Activated naive CD8-positive, alpha-beta T cell treated with anti-CD3 and anti-CD28 coated beads, Interleukin-2, amount 10 ng/mL, durations not matched to agents 7 days and 5 days (primary cell): ENCODE results near the gene SCARF1. TPM values are rescaled to one million over a fixed set of nuclear protein-coding genes. Genes with fewer than 3 reads are reported as not detected.
A peak's percentile ranks its signal among the peaks of the same experiment; 100 is the strongest.

ENCODE experiments used
- ATAC-seq: fragments of 150-1000 bp; cut with Tn5 transposase; one replicate; pipeline ENCODE4 v1.10.0; 2021; ENCODE audit warnings: low read depth, moderate library complexity
- POLR2A ChIA-PET: fragments of 350-600 bp; sonication (Branson Sonifier 250); formaldehyde crosslinking; loops from one replicate; lab custom pipeline; 2021; ENCODE audit warnings: antibody characterized with exemption; lab: Charles Lee
- DNase-seq: peaks from one replicate; pipeline ENCODE4 v3.0.0; 2021
- H3K27ac Mint-ChIP-seq: one replicate; pipeline ENCODE4 v1.8.0; 2022; ENCODE audit warnings: mild to moderate bottlenecking, mixed read lengths
- H3K27me3 Mint-ChIP-seq: one replicate; pipeline ENCODE4 v1.8.0; 2022; ENCODE audit warnings: mild to moderate bottlenecking, moderate library complexity, mixed read lengths
- H3K36me3 Mint-ChIP-seq: one replicate; pipeline ENCODE4 v1.8.0; 2021; ENCODE audit warnings: mild to moderate bottlenecking, mixed read lengths
- H3K4me1 Mint-ChIP-seq: one replicate; pipeline ENCODE4 v1.8.0; 2021; ENCODE audit warnings: mixed read lengths
- H3K4me3 Mint-ChIP-seq: one replicate; pipeline ENCODE4 v1.8.0; 2022; ENCODE audit warnings: mild to moderate bottlenecking, moderate library complexity, mixed read lengths
- H3K9me3 Mint-ChIP-seq: one replicate; pipeline ENCODE4 v1.8.0; 2021; ENCODE audit warnings: mixed read lengths
- total RNA-seq, 2 experiments: library from RNA; stranded (reverse); gene quantifications; one replicate each; pipeline ENCODE4 v1.2.3, GENCODE V29; 2021

SCARF1 gene
- total RNA-seq, 2 experiments from 2014 or later, result 6.0 to 6.5 TPM

DNA sequence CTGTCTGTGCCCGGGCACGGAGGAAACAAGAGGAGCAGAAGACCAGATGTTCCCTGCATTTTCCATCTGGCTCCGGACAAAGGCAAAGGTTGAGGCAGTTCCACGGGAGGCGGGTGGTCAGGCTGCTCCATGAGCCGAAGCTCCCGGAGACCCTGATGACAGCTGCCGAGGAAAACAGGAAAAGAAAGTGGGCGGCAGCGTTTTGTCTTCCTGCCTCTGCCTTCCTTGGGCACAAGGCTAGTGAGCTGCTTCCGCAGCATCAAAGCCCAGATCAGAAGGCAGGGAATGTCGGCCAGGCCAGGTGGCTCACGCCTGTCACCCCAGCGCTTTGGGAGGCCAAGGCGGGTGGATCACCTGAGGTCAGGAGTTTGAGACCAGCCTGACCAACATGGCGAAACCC, 33.1 kb downstream of the SCARF1 start:
- Mint-ChIP-seq H3K4me3 (no peak overlapping the region), H3K4me1 (peaks cover 1% of the 10 kb centered on the region), H3K9me3 (no peaks in the 10 kb centered on the region), H3K36me3 (no peaks in the 10 kb centered on the region), H3K27ac (no peak overlapping the region), H3K27me3 (no peaks in the 10 kb centered on the region)
- no peak for DNase-seq
- no peak for ATAC-seq
- POLR2A ChIA-PET, result no interaction called here

DNA sequence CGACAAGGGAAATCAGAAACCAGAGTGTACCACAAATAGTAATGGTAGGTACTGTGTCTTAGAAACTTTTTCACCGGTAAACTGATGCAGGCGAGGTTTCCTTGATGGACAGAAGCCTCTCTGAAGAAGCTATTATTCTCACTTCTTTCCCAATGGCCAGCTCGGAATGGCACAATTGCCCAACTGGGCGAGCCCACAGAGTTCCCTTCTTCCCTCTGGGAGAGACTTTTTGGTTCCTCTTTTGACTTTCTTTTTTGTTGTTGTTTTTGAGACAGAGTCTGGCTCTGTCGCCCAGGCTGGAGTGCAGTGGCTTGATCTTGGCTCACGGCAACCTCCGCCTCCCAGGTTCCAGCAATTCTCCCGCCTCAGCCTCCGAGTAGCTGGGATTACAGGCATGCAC, 33.8 kb downstream of the SCARF1 start:
- Mint-ChIP-seq H3K4me3 (no peak overlapping the region), H3K36me3 (no peaks in the 10 kb centered on the region), H3K27me3 (no peaks in the 10 kb centered on the region), H3K4me1 (peaks cover 5% of the 10 kb centered on the region), H3K9me3 (no peaks in the 10 kb centered on the region), H3K27ac (no peak overlapping the region)
- ATAC-seq, result no peak
- POLR2A ChIA-PET, result no interaction called here
- DNase-seq, result no peak

DNA sequence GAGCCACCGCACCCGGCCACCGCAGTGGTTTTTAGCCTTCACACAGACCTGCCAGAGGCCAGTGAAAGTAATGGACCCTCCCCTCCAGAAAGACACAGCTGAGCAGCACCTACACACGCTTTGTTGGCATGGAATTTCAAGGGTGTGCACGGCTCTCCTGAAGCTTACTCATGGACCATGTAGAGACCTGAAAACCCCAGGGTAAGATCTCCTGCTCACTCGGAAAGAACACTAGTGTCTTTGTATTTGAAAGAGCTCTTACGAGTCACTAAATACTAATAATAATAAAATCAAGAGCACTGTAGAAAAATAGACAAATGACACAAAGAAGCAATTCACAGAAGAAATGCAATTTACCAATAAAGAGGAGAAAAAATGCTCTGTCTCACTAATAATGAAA, 36.9 kb downstream of the SCARF1 start:
- POLR2A ChIA-PET, result no interaction called here
- ATAC-seq, result no peak
- H3K36me3 Mint-ChIP-seq, result no peaks in the 10 kb centered on the region
- H3K4me3 Mint-ChIP-seq, result no peak overlapping the region
- no peak for DNase-seq
- H3K27ac Mint-ChIP-seq, result no peak overlapping the region
- H3K27me3 Mint-ChIP-seq, result no peaks in the 10 kb centered on the region
- H3K4me1 Mint-ChIP-seq, result peaks cover 5% of the 10 kb centered on the region
- no peaks in the 10 kb centered on the region for H3K9me3 Mint-ChIP-seq

DNA sequence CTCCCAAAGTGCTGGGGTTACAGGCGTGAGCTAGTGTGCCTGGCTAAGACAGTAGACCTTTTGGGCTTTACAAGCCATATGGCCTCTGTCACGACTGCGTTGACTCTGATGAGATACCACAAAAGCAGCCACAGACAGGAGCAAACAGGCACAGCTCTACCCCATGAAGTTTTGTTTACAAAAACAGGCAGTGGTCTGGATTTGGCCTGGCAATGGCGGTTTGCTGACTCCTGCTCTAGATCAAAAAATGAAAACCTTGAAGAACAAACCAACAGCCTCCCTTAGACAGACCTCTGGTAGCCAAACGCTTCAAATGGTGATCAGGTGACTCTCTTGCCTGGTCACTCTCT, 37.6 kb downstream of the SCARF1 start:
- DNase-seq, result no peak
- H3K9me3 Mint-ChIP-seq, result no peaks in the 10 kb centered on the region
- POLR2A ChIA-PET, result no interaction called here
- H3K27me3 Mint-ChIP-seq, result no peaks in the 10 kb centered on the region
- H3K27ac Mint-ChIP-seq, result no peak overlapping the region
- no peaks in the 10 kb centered on the region for H3K36me3 Mint-ChIP-seq
- H3K4me3 Mint-ChIP-seq, result no peak overlapping the region
- peaks cover 5% of the 10 kb centered on the region for H3K4me1 Mint-ChIP-seq
- no peak for ATAC-seq

DNA sequence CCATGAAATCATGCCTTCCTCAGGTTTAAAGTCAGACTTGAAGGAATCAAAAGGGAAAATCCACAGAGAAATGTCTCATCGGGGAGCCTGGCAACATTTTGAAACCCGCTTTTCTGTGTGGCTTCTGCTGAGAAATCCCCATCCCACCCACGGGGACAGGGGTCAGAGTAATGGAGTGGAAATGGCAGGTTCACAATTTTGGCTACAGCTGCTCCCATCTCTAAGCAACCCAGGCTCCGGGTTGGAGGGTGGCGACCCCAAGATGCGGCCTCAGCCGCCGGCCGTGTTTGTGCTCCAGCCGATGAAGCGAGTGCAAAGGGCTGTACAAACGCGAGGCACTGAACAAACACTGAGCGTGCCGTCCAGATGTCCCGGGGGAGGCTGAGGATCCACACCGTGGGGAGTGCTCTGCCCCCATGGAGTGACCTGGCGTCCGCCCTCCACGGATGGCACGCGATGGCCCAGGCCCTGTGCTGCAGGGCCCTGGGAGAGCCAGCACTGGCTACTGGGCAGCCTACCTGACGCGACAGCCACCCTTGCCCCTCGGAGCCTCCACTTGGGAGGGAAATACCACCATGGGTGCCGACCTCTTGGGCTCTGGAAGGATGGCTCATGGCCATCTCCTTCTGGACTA, 39.1 kb downstream of the SCARF1 start:
- ATAC-seq, result no peak
- no peaks in the 10 kb centered on the region for H3K27me3 Mint-ChIP-seq
- DNase-seq, result no peak
- peaks cover 4% of the 10 kb centered on the region for H3K9me3 Mint-ChIP-seq
- POLR2A ChIA-PET, result no interaction called here
- no peak overlapping the region for H3K4me3 Mint-ChIP-seq
- H3K4me1 Mint-ChIP-seq, result peaks cover 5% of the 10 kb centered on the region
- no peak overlapping the region for H3K27ac Mint-ChIP-seq
- no peaks in the 10 kb centered on the region for H3K36me3 Mint-ChIP-seq

DNA sequence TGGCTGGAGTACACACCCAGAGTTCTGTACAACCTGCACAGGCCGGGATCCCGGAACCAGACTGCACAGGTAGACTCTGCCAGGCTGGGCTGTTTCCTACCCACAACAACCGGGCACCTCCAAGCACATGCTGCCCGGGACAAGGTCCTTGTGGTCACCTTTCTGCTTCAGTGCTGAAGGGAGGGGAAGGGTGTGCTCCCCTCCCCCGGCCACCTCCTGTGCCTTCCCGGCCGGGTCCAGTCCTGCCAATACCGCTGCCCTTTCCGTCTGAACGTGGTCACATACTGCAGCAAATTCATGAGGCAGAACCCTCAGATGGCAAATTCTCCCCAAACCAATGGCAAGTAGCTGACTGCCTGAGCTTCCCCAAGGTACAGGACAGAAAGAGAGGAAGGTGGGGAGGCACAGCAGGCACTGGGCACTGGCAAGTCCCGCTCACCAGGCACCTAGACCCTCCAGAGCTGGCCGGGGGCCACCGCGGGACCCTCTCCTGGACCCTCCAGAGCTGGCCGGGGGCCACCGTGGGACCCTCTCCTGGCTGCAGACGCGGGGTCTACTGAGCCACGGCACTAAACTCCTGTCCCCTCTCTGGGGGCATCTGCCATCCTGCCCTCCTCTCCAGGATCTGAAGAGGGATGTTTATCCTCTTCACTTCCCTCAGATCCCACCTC, 39.7 kb downstream of the SCARF1 start:
- Mint-ChIP-seq H3K27me3 (no peaks in the 10 kb centered on the region), H3K9me3 (peaks cover 4% of the 10 kb centered on the region), H3K36me3 (no peaks in the 10 kb centered on the region), H3K27ac (no peak overlapping the region), H3K4me3 (no peak overlapping the region), H3K4me1 (peaks cover 5% of the 10 kb centered on the region)
- POLR2A ChIA-PET, result no interaction called here
- DNase-seq (no peak), ATAC-seq (no peak)

DNA sequence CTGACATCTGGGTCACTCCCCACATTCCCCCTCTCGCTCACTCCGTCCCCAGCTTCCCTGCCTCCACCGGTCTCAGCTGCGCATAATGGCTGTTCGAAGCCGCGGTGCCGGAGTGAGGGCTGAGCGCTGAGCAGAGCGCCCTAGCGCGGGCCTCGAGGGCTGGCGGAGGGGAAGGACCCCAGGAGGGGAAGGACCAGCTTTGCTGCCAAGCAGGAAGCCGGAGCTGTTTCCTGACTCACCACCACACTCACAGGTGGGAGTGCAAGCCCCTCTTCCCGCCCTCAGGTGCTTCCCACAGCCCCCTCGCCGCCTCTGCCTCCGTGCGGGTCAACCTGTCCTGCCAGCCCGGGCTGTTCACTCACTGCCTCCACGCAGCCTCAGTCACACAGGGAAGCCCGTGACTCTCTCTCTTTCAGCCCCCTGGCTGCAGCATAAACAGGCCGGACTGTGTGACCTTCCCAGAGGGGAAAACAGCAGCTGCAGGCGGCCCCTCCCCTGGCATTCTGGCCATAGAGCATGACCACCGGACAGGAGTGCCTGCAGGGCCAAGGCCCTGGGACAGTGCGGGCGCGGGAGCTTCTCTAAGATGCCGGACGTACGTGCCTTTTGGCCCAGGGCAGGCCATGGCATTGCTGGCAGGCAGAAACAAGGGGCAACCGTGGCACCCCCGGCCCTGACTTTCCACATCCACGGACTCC, 40.6 kb downstream of the SCARF1 start:
- POLR2A ChIA-PET, result no interaction called here
- Mint-ChIP-seq H3K4me1 (peaks cover 5% of the 10 kb centered on the region), H3K36me3 (no peaks in the 10 kb centered on the region), H3K4me3 (no peak overlapping the region), H3K27ac (no peak overlapping the region), H3K9me3 (peaks cover 4% of the 10 kb centered on the region), H3K27me3 (no peaks in the 10 kb centered on the region)
- DNase-seq, result no peak
- no peak for ATAC-seq

DNA sequence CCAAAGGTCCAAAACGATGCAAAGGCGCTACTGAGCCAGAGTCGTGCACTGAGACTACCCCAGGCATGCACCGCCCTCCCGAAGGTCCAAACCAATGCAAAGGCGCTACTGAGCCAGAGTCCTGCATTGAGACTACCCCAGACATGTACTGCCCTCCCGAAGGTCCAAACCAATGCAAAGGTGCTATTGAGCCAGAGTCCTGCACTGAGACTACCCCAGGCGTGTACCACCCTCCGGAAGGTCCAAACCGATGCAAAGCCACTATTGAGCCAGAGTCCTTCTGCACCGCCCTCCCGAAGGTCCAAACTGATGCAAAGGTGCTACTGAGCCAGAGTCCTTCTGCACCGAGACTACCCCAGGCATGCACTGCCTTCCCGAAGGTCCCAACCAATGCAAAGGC, 44.0 kb downstream of the SCARF1 start:
- Mint-ChIP-seq H3K9me3 (peaks cover 4% of the 10 kb centered on the region), H3K4me1 (no peaks in the 10 kb centered on the region), H3K27me3 (no peaks in the 10 kb centered on the region), H3K36me3 (no peaks in the 10 kb centered on the region), H3K27ac (no peak overlapping the region), H3K4me3 (no peak overlapping the region)
- no peak for ATAC-seq
- DNase-seq, result no peak
- POLR2A ChIA-PET, result no interaction called here

DNA sequence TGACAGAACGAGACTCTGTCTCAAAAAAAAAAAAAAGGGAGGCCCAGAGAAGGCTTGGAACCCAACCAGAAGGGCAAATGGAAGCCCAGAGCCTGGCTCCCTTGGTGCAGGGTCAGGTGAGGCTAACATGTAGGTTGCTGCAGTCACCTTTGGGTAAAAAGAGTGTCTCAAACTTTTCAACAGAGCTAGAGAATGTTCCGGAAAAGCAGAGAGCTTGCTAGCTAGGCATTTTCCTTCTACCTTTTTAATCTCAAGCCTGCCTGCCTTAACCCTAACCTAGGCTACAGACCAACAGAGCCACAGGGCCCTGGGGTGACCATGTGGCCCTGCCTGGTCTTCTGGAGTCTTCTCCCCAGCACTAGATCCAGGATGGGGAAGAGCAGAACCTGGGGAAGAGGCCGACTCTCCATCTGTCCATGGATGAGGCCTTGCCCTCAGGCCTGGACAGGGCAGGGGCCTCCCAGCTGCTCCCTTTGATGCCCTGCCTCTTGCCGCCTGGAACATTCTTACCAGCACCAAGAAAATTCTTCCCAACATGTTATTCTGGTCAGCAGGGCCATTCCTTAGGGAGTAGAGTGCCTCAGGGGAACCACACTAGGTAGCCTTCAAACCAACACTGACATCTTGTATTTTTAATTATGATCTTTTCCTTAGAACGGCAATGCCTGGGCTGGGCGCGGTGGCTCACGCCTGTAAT, 47.0 kb downstream of the SCARF1 start:
- Mint-ChIP-seq H3K36me3 (no peaks in the 10 kb centered on the region), H3K27me3 (no peaks in the 10 kb centered on the region), H3K27ac (no peak overlapping the region), H3K9me3 (peaks cover 4% of the 10 kb centered on the region), H3K4me1 (no peaks in the 10 kb centered on the region), H3K4me3 (no peak overlapping the region)
- ATAC-seq (no peak), DNase-seq (no peak)
- POLR2A ChIA-PET, result no interaction called here

DNA sequence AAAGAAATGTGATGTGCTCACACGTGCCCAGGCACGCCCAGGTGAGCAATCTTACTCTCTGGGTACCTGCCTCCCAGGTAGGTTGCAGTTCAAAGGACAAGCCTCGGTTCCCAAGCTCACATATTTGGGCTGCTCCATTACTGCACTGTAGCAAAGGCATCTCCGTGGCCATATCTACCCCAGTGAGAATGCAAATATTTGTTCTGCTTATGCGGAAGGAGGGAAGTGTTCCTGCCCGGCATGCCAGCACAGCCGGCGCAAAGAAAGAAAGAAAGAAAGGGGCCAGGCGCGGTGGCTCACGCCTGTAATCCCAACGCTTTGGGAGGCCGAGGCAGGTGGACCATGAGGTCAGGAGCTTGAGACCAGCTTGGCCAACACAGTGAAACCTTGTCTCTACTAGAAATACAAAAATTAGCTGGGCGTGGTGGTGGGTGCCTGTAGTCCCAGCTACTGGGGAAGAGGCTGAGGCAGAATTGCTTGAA, 47.6 kb downstream of the SCARF1 start:
- POLR2A ChIA-PET, result no interaction called here
- Mint-ChIP-seq H3K27me3 (no peaks in the 10 kb centered on the region), H3K9me3 (peaks cover 4% of the 10 kb centered on the region), H3K4me3 (no peak overlapping the region), H3K27ac (peak overlapping the region; percentile 25), H3K4me1 (peaks cover 3% of the 10 kb centered on the region), H3K36me3 (no peaks in the 10 kb centered on the region)
- ATAC-seq (no peak), DNase-seq (no peak)

DNA sequence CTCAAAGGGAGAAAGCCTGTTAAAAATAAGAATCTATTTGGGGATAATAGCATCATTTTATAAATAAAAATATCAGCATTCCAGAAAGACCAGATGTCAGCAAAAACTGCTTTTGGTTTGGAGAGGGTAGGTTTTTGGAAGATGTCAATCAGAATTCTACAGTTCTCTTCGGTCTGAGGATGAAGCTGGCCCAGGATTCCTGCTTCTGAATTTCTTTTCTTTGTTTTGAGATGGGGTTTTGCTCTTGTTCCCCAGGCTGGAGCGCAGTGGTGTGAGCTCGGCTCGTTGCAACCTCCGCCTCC, 52.0 kb downstream of the SCARF1 start:
- ATAC-seq (no peak), DNase-seq (no peak)
- Mint-ChIP-seq H3K27me3 (no peaks in the 10 kb centered on the region), H3K9me3 (no peaks in the 10 kb centered on the region), H3K4me1 (peaks cover 7% of the 10 kb centered on the region), H3K27ac (no peak overlapping the region), H3K36me3 (no peaks in the 10 kb centered on the region), H3K4me3 (no peak overlapping the region)
- POLR2A ChIA-PET, result no interaction called here

DNA sequence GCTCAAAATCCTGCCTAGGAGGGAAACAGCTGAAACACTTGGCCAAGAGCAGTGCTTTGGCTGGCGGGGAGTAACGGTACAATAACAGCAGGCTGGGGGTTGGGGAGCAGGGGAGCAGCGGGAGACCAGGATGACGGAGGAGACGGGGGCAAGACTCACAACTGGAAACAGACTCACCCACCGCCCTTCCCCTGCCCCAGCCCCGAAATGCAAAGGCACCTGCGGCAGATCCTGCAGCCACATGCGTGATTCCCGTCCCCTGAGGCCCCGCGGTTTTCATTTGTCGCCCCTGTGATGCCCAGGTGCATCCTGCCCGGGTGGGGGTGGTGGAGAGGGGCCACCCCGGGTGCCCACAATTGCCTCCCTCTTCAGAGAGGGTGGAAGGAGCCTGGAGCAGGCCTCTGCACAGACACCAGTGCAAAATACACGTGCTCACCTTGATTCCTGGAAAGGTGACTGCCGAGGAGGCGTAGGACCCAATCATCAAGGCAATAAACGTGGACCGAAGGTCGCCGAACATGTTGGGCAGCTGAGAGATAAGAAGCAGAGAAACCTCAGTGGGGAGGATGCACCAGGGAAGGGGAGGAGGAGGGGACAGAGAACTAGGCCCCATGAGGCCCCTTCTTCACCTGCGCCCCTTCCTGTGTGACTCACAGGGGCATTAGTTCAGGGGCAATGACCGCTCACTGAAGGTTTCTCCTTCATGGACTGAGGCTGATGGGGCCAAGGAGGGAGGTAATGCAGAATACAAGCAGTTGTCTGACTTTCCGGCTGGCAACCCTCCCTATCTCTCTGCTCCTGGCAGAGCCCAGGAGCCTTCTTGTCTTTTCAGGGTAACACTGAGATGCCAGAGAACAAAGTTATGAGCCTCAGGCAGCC, 52.5 kb downstream of the SCARF1 start:
- peak; percentile 38 for ATAC-seq
- no peak overlapping the region for H3K27ac Mint-ChIP-seq
- POLR2A ChIA-PET, result no interaction called here

DNA sequence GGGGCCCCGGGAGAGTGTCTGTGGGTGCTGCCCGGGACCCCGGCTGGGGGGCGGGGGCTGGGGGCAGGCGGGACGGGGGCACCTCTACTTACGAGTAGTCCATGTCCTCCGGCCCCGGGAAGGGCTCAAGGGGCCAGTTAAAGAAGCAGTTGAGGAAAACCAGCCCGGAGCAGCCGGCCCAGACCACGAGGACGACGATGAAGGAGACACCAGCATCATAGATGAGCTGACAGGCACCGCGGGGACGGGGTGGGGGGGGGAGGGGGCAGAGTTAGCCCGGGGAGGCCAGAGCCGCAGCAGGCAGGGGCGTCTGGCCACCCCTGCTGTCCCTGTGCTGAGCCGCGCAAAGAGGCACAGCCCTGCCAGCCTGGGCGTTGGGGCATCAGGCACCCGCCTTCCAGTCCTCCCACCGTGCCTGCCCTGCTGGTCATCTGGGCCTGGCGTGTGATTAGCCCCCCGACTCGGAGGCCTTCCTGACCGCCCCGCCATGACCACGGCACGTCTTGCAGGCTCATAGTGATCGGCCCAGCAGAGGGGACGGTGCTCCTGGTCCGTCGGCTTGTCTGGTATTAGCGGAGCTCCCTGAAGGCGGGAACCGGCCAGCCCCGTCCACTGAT, 54.0 kb downstream of the SCARF1 start:
- POLR2A ChIA-PET, result no interaction called here
- Mint-ChIP-seq H3K36me3 (no peaks in the 10 kb centered on the region), H3K4me1 (peaks cover 7% of the 10 kb centered on the region), H3K27me3 (no peaks in the 10 kb centered on the region), H3K27ac (no peak overlapping the region), H3K4me3 (no peak overlapping the region), H3K9me3 (no peaks in the 10 kb centered on the region)
- ATAC-seq (no peak), DNase-seq (no peak)

More for the DNA sequence above, 52.5 kb downstream of the SCARF1 start:
- no peaks in the 10 kb centered on the region for H3K27me3 Mint-ChIP-seq
- H3K36me3 Mint-ChIP-seq, result no peaks in the 10 kb centered on the region
- no peak overlapping the region for H3K4me3 Mint-ChIP-seq
- peaks cover 7% of the 10 kb centered on the region for H3K4me1 Mint-ChIP-seq
- no peak for DNase-seq
- H3K9me3 Mint-ChIP-seq, result no peaks in the 10 kb centered on the region
